Cortex of kidney (tissue), 1 donor: ENCODE measurements around the gene POR.

Source experiments
- DNase-seq: peaks from one replicate; lab custom pipeline; 2025; lab: John Stamatoyannopoulos, UW

POR gene

DNA sequence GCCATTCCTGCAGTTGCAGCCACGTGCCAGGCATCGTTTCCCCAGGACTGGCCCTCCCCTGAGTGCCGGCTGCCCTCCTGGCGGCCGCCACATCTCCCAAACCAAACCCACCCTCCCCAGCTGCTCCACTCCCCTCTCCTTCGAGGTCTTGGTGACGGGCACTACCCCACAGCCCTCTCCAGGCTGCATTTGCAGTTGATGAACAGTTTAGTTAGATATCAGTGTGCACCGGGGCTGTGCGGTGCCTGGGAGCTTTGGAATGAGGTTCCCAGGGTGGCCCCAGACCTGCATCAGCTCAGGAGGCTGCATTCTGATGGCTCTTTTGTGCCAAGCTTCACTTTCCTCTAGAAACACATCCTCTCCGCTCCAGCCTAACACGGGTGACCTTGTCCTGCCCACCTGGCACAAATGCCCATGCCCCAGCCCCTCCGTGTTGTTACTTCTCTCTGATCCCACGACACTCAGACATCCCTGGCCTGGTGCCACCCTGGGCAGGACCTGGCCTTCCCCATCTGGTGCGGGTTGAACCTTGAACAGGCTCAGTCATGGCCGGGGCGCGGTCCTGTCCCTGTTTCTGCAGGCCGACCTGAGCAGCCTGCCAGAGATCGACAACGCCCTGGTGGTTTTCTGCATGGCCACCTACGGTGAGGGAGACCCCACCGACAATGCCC is 64.9 kb downstream of the POR start:
- no peak for DNase-seq

DNA sequence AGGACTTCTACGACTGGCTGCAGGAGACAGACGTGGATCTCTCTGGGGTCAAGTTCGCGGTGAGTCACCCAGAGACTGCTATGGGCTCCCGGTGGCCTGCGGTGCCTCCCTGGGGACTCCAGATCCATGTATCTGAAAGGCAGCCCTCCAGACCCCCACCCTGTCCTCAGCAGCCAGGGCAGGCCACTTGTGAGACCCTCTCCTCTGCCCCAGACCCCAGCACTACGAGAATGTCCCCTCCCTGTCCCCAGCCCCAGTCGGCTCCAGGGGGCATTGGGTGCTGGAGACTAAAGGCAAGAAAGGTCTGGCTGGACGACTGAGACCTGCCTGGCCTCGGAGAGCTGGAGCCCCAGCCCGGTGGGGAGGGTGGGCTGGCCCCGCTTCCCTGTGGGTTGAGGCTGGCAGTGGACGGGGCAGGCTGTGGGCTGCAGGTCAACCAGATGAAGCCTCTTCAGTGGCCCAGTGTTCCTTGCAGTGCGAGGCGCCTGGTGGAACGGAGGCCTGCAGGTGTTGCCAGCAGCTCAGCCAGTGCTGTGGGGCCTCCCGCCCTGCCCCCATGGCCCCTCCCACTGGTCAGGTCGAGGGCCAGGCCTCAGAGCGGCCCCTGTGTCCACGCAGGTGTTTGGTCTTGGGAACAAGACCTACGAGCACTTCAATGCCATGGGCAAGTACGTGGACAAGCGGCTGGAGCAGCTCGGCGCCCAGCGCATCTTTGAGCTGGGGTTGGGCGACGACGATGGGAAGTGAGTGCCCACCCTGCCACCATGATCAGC is 65.7 kb downstream of the POR start:
- no peak for DNase-seq

DNA sequence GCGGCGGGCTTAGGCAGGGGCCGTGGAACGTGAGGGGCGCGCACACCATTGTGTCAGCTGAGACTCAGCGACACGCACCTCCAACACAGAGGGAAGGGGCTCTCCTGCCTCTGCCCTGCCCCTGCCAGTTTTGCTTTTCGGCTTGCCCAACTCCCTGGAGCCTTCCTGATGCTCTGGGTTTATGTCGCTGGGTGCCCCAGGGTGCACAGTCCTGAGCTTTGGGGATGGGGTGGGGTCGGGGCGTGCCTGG is 66.2 kb downstream of the POR start:
- DNase-seq, result no peak

DNA sequence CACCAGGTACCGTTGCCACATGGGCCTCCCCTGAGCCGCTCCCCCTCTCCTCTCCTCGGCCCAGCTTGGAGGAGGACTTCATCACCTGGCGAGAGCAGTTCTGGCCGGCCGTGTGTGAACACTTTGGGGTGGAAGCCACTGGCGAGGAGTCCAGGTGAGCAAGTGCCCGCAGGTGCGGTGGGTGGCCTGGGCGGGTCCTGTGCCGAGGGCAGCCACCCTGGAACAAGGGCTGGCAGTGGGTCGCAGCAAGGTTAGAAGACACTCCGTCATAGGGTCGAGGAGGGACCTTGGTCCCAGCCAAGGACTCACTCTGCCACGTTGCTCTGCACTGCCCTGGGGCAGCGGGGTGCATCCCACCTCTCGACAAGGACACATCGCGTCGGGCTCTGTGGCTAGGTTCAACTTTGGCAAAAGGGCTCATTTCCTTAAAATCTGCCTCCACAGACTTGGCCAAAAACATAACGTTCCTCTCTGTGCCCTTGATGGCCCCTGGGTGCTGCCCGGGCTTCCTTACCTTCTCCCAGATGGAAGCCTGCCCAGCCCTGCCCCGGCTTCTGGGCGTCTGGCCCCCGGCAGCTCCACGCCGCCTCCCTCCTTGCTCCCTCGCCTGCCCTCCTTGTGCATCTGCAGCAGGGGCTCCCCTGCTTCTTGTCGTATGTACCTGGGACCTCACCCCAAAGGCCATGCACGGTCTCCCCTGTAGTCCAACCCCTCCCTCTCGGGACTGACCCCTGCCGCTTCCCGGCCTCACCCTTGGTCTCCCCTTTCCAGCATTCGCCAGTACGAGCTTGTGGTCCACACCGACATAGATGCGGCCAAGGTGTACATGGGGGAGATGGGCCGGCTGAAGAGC is 66.7 kb downstream of the POR start:
- DNase-seq, result no peak

DNA sequence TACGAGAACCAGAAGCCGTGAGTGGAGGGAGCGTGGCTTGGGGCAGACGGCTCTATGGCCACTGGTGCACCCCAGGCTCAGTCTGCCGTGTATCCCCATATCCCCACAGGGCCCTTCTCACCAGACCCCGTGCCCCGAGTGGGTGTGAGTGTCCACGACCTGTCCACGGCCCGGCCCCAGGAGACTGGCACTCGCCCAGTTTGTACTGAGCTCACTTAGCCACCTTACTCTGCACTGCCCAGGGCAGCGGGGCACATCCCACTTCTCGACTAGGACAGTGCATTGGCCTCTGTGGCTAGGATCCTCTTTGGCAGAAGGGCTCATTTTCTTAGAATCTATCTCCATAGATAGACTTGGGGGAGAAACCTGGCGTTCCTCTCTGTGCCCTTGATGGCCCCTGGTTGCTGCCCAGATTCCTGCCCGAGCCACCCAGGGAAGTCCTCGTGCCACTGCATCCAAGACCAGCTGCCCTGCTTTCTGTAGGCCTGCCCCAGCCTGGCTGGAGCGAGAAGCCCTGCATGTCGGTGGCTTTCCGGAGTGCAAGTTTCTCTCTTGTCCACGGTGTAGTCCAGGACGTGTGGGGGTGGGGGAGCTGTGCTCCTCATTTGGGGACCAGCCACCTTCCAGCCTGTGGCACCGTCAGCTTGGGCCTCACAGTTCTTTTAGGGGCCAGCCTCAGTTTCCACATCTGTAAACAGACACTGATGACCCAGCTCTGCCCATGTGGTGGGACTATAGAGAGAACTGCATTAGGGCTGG is 67.5 kb downstream of the POR start:
- DNase-seq, result no peak

DNA sequence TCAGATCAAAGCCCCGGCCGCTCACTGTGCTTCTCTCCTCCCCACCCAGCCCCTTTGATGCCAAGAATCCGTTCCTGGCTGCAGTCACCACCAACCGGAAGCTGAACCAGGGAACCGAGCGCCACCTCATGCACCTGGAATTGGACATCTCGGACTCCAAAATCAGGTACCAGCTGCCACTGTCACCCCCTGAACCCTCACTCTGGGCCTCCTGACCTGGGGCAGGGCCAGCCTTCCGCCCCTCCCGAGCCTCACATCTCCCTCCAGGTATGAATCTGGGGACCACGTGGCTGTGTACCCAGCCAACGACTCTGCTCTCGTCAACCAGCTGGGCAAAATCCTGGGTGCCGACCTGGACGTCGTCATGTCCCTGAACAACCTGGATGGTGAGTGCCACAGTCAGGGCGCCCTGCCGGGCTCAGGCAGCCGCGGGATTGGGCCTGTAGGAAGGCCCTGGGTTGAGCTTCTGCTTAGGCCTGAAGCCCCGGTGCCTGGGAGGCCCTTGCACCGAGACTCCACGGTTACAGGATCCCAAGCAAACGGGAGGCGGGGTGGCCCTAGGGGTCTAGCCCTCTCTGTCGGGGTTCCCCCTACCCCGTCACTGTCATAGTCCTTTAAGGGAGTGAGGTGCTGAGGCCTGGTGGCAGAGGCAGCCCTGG is 68.6 kb downstream of the POR start:
- no peak for DNase-seq

DNA sequence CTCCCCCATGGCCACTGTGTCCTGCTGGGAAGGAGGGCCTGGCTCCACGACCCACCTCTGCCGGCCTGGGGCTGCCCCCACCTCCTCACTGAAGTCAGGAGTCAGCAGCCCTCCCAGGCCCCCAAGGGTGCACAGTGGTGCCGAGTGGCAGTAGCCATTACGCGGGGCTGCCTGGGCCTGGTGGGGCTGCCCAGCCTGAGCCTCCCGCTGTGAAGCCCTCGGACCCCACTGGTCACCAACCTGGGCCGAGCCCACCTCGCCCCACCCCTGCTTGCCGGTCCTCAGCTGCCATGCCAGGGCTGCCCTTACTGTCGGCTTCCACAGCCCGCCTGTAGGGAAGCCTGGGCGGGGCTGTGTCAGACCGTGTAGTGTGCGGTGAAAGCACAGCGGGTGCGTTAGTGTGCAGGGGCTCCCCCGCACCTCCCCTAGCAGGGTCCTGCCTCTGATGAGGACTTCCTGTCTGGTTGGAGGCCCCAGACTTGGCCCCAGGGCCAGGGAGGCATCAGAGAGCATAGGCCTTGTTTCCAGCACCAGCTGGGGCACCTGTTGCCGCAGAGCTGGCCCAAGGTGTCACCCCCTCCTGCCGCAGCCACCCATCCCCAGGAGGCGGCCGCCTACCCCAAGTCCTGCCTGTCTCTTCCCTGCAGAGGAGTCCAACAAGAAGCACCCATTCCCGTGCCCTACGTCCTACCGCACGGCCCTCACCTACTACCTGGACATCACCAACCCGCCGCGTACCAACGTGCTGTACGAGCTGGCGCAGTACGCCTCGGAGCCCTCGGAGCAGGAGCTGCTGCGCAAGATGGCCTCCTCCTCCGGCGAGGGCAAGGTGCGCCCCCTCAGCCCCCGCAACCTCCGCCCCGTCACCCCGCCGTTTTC is 69.4 kb downstream of the POR start:
- no peak for DNase-seq

DNA sequence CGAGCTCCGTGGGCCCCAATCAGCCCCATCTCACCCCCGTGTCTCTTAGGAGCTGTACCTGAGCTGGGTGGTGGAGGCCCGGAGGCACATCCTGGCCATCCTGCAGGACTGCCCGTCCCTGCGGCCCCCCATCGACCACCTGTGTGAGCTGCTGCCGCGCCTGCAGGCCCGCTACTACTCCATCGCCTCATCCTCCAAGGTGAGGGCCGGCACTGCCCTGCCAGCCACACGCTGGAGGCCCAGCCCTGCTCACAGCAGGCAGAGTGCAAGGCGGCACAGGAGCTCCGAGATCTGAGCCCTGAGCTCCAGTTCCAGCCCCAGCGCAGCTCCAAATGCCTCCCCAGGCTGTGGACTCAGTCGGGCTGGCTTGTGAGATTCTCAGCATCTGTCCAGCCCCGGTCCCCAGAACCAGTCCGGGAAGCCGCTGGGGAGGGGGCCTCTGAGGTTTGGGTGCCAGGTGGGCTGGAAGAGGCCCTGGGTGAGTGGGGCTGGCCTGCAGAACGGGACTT is 70.1 kb downstream of the POR start:
- no peak for DNase-seq

DNA sequence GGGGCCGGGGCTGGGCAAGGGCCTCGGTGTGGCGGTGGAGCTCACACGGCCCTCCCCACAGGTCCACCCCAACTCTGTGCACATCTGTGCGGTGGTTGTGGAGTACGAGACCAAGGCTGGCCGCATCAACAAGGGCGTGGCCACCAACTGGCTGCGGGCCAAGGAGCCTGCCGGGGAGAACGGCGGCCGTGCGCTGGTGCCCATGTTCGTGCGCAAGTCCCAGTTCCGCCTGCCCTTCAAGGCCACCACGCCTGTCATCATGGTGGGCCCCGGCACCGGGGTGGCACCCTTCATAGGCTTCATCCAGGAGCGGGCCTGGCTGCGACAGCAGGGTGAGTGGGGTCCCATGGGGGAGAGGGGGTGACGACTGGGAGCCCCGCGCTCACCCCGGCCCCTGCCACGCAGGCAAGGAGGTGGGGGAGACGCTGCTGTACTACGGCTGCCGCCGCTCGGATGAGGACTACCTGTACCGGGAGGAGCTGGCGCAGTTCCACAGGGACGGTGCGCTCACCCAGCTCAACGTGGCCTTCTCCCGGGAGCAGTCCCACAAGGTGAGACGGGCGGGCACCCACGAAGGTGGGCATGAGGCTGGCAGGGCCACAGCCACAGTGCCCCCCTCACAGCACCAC is 70.7 kb downstream of the POR start:
- DNase-seq, result no peak

DNA sequence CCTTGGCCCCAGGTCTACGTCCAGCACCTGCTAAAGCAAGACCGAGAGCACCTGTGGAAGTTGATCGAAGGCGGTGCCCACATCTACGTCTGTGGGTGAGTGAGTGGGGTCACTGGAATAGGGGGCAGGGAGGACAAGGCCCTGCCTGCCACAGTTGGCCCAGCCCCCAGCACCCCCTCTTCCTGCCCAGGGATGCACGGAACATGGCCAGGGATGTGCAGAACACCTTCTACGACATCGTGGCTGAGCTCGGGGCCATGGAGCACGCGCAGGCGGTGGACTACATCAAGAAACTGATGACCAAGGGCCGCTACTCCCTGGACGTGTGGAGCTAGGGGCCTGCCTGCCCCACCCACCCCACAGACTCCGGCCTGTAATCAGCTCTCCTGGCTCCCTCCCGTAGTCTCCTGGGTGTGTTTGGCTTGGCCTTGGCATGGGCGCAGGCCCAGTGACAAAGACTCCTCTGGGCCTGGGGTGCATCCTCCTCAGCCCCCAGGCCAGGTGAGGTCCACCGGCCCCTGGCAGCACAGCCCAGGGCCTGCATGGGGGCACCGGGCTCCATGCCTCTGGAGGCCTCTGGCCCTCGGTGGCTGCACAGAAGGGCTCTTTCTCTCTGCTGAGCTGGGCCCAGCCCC is 71.3 kb downstream of the POR start:
- no peak for DNase-seq

DNA sequence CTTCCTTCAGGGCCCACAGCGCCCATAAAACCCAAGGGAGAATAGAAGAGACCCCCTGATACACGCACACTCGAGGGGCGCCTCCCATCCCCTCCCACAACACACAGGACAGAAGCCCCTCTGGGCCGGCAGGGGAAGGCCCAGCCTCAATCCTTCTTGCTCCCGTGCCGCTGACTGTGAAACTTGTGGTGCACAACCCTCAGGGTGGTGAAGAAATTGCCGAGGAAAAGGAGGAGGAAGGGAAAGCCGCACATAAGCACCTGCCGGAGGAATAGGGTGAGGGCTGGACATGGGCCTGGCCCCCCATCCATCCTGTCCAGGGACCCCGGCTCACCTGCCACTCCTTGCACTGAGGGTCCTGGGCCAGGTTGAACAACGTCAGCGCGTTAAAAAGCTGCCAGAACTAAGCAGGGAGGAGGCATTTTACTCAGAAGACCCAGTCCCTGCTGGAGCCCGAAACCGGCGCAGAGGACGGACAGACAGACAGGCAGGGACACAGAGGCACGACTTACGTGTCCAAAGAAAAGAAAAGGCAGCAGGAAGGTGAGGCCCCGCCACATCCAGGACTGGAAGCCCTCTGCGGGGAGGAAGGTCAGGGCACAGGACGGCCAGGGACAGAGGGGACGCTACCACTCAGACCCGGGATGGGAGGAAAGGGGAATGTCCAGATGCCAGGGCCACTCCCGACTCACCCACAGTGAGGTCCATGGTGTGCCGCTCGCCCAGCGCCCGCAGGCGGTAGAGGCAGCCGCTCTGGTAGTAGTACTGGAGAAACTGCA is 72.3 kb downstream of the POR start:
- DNase-seq, result no peak

DNA sequence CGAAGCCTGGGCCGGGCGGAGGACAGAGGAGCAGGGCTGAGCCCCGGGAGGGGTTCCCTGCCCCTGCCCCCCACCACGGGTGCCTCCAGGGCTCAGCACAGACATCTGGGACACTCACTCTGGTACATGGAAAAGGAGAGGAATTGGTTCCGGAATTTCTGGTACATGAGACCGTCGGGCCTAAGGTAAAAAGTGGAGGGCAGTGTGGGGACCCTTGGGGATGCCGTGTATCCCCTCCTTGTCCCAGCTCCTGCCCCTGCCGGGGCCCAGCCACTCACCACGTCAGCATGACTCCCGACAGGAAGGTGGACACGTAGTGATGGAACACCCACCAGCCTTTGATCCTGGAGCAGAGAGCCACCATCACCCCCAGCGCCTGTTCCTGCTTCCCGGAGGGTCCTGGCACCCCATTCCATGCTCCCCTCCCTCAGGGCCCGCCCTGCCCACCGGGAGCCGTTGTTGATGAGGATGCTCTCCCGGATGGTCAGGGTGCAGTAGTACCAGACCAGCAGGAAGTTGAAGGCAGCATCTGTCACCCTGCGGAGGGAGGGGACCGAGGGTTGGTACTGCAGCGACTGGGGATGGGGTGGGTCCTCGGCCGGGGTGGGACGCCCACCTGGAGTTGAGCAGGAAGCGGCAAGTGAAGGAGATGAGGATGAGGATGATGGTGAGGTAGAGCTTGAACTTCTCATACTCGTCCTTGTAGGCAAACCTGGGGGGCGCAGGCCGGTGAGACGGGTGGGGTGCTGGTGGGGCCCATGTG is 73.0 kb downstream of the POR start:
- no peak for DNase-seq

DNA sequence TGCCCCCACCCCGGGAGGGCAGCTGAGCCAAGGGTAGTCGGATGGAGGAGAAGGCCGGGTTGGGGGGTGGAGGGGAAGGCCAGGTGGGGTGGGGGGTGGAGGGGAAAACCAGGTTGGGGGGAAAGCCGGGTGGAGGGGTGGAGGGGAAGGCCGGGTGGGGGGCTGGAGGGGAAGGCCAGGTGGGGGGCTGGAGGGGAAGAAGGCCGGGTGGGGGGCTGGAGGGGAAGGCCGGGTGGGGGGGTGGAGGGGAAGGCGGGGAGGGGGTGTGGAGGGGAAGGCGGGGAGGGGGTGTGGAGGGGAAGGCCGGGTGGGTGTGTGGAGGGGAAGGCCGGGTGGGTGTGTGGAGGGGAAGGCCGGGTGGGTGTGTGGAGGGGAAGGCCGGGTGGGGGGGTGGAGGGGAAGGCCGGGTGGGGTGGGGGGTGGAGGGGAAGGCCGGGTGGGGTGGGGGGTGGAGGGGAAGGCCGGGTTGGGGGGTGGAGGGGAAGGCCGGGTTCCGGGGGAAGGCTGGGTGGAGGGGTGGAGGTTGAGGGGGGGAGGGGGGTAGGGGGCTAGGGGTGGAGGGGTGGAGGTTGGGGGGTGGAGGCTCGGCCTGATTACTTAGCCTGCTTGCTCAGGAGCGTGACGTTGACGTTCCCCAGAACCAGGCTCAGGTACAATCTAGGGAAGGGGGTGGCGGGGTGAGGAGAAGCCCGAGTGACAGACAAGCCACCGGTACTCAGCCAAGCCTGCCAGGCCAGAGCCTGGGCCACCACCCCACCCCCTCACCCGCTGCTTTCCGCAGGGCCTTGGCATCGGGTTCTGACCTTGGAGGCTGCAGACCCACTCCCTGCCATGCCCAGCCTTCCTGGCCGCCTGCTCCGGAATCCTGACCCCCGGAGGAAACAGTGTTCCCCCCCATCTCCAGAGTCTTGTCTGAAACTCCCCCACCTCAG is 73.9 kb downstream of the POR start:
- DNase-seq, result no peak

DNA sequence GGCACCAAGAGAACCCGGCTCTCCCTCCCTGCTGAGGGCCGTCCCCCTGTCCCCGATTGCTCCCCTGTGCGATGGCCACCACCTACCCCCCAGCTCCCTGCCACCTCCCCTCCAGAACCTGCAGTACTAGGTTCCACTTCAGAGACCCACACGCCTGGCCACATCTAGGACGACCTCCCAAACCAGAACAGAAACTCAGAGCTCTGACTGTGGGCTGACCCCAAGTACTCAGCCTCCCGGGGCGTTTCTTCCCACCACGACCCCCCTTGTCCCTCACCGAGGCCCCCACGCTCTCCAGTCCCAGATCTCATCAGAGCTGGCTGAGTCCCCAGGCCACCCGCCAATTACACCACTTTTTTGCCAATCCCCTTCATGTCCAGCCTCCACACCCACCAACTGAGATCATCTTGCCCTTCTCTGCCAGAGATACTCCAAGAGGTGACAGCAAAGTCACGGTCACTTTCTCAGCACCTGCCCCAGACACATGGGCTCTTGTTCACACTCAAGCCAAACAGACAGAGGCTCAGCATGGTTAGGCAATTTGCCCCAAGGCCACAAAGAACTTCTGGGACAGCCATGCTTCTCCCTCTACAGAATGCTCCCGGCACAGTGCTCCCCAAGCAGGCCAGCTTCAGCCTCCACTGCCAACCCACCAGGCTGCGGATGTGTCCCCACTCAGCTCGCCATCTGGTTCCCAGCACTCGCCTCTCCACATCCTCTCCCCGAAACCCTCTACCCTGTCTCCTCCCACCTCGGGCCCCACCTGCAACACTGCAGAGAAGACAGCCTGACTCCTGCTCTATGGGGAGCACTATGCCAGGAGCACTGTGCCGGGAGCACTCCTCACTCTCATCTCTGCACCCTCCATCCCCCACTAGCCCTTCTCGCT is 74.8 kb downstream of the POR start:
- no peak for DNase-seq

DNA sequence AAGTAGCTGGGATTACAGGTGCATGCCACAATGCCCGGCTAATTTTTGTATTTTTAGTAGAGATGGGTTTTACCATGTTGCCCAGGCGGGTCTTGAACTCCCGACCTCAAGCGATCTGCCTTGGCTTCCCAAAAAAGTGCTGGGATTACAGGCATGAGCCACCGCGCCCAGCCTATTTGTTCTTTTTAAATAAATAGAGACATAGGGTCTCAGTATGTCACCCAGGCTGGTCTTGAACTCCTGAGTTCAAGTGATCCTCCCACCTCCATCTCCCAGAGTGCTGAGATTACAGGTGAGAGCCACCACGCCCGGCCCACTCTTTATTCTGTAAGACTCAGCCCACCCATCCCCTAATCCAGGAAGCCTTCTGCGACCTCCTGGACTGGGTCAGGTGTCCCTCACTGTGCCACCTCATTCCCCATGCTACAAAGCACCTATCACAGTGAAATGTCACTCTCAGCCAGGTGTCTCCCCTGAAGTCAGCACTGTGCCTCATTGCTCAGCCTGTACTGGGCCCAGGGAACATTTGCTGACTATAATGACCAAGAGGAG is 76.7 kb downstream of the POR start:
- no peak for DNase-seq
